Neural progenitor cell (in vitro differentiated cells): ENCODE results near the gene C3orf20.

ENCODE experiments used
- CTCF ChIP-seq: fragments of 200-600 bp; sonication (generic); IDR thresholded peaks from 2 replicates; pipeline ENCODE4 v1.5.1; 2017; ENCODE audit warnings: antibody characterized with exemption, mild to moderate bottlenecking
- EZH2 ChIP-seq: fragments of 200-600 bp; sonication (generic); IDR thresholded peaks from 2 replicates; pipeline ENCODE4 v1.6.1; 2017; ENCODE audit warnings: antibody characterized with exemption, mild to moderate bottlenecking, moderate library complexity
- EZH2phosphoT487 ChIP-seq: fragments of 200-600 bp; sonication (generic); IDR thresholded peaks from 2 replicates; pipeline ENCODE4 v1.6.1; 2017; ENCODE audit warnings: antibody characterized with exemption

- TF ChIP-seq CTCF (no peak), EZH2 (no peak), EZH2phosphoT487 (no peak)
Observed at GRCh38 chr3:14631687-14632441, 43.1 kb upstream of the C3orf20 start.
